ENCODE results near the gene IMMP2L. TPM values are rescaled to one million over a fixed set of nuclear protein-coding genes. Genes with fewer than 3 reads are reported as not detected.

The IMMP2L gene
- total RNA-seq, 1 experiment from 2014 or later = 13.6 TPM

DNA sequence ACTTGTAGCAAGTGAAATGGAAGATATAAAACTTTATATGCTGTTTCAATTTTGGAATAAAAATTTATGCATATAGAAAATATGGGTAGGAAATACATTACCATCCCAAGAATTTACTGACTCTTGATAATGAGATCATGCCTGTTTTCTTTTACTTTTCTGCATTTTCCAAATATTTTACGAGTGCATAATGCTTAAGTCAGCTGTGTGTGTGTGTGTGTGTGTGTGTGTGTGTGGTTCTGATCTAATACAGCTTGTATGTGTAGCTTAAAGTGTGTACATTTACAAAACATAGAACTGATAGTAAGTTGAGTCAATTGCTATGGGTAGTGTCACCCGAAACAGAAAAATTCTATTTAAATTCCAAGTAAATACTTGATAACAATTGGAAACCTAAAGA, 787.2 kb downstream of the IMMP2L start:
- Mint-ChIP-seq H3K4me3 (no peak overlapping the region), H3K9me3 (no peaks in the 10 kb centered on the region), H3K27me3 (ENCODE audit: low read depth) (no peaks in the 10 kb centered on the region), H3K27ac (no peak overlapping the region), H3K4me1 (0 out of 2 replicates have a peak, but pooled peaks cover 6% of the 10 kb centered on the region), H3K36me3 (no peaks in the 10 kb centered on the region)
- TF ChIP-seq, protein P1, sequence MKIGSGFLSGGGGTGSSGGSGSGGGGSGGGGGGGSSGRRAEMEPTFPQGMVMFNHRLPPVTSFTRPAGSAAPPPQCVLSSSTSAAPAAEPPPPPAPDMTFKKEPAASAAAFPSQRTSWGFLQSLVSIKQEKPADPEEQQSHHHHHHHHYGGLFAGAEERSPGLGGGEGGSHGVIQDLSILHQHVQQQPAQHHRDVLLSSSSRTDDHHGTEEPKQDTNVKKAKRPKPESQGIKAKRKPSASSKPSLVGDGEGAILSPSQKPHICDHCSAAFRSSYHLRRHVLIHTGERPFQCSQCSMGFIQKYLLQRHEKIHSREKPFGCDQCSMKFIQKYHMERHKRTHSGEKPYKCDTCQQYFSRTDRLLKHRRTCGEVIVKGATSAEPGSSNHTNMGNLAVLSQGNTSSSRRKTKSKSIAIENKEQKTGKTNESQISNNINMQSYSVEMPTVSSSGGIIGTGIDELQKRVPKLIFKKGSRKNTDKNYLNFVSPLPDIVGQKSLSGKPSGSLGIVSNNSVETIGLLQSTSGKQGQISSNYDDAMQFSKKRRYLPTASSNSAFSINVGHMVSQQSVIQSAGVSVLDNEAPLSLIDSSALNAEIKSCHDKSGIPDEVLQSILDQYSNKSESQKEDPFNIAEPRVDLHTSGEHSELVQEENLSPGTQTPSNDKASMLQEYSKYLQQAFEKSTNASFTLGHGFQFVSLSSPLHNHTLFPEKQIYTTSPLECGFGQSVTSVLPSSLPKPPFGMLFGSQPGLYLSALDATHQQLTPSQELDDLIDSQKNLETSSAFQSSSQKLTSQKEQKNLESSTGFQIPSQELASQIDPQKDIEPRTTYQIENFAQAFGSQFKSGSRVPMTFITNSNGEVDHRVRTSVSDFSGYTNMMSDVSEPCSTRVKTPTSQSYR (CRISPR knock-in tag; IDR thresholded peaks at IDR 0.05) = no peak
- TF ChIP-seq TCF7 (CRISPR knock-in tag; IDR thresholded peaks at IDR 0.05; ENCODE audit: low read depth) = no peak
- TF ChIP-seq, protein P2, sequence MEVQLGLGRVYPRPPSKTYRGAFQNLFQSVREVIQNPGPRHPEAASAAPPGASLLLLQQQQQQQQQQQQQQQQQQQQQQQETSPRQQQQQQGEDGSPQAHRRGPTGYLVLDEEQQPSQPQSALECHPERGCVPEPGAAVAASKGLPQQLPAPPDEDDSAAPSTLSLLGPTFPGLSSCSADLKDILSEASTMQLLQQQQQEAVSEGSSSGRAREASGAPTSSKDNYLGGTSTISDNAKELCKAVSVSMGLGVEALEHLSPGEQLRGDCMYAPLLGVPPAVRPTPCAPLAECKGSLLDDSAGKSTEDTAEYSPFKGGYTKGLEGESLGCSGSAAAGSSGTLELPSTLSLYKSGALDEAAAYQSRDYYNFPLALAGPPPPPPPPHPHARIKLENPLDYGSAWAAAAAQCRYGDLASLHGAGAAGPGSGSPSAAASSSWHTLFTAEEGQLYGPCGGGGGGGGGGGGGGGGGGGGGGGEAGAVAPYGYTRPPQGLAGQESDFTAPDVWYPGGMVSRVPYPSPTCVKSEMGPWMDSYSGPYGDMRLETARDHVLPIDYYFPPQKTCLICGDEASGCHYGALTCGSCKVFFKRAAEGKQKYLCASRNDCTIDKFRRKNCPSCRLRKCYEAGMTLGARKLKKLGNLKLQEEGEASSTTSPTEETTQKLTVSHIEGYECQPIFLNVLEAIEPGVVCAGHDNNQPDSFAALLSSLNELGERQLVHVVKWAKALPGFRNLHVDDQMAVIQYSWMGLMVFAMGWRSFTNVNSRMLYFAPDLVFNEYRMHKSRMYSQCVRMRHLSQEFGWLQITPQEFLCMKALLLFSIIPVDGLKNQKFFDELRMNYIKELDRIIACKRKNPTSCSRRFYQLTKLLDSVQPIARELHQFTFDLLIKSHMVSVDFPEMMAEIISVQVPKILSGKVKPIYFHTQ (CRISPR knock-in tag; IDR thresholded peaks at IDR 0.05) = no peak
- ATAC-seq = no peak
- ChIA-PET CTCF (no interaction called here), POLR2A (no interaction called here)
- DNase-seq (ENCODE audit: low spot score) = no peak

DNA sequence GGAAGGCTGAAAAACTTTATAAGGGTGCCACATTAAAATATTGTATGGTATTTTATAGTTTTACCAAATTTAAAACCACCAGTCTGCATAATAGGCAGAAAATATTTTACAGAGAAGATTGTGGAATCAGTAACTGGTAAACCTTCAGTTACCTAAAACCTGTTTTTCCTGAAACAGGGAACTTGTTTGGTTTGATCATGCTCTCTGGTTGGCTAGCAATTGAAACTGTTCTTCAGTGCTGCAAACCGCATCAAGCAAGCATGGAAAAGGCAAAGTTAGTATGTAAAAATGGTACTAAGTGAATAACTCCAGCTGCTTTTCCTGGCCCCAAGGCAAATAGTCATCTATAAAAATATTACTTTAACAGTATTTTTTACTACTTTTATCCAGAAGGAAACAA, 788.2 kb downstream of the IMMP2L start:
- no peaks in the 10 kb centered on the region for H3K9me3 Mint-ChIP-seq
- H3K27me3 Mint-ChIP-seq (ENCODE audit: low read depth) = no peaks in the 10 kb centered on the region
- no peaks in the 10 kb centered on the region for H3K36me3 Mint-ChIP-seq
- ATAC-seq (no peak), DNase-seq (ENCODE audit: low spot score) (no peak)
- H3K4me3 Mint-ChIP-seq = no peak overlapping the region
- TF ChIP-seq ELF4 (CRISPR knock-in tag; IDR thresholded peaks at IDR 0.05; ENCODE audit: low read depth) (no peak), ZNF121 (CRISPR knock-in tag; IDR thresholded peaks at IDR 0.05) (no peak), KAT7 (CRISPR knock-in tag; IDR thresholded peaks at IDR 0.05; ENCODE audit: borderline replicate concordance) (no peak), EMX1 (CRISPR knock-in tag; IDR thresholded peaks at IDR 0.05) (no peak), CREB1 (CRISPR knock-in tag; IDR thresholded peaks at IDR 0.05) (no peak), ZNF416 (CRISPR knock-in tag; IDR thresholded peaks at IDR 0.05) (no peak), NFE2L1 (CRISPR knock-in tag; IDR thresholded peaks at IDR 0.05) (no peak), ZNF138 (CRISPR knock-in tag; conservative IDR thresholded peaks at IDR 0.05) (no peak), ZNF317 (CRISPR knock-in tag; IDR thresholded peaks at IDR 0.05; ENCODE audit: borderline replicate concordance, low read depth) (no peak), ETV6 (CRISPR knock-in tag; IDR thresholded peaks at IDR 0.05) (no peak), NFATC4 (CRISPR knock-in tag; IDR thresholded peaks at IDR 0.05) (no peak), NFYB (CRISPR knock-in tag; conservative IDR thresholded peaks at IDR 0.05; ENCODE audit: low read depth) (no peak), GABPB1 (CRISPR knock-in tag; IDR thresholded peaks at IDR 0.05) (no peak), SOX15 (CRISPR knock-in tag; IDR thresholded peaks at IDR 0.05) (no peak), SMAD4 (CRISPR knock-in tag; IDR thresholded peaks at IDR 0.05) (no peak), SMAD3 (CRISPR knock-in tag; IDR thresholded peaks at IDR 0.05; ENCODE audit: borderline replicate concordance) (no peak)
- TF ChIP-seq, protein P3, sequence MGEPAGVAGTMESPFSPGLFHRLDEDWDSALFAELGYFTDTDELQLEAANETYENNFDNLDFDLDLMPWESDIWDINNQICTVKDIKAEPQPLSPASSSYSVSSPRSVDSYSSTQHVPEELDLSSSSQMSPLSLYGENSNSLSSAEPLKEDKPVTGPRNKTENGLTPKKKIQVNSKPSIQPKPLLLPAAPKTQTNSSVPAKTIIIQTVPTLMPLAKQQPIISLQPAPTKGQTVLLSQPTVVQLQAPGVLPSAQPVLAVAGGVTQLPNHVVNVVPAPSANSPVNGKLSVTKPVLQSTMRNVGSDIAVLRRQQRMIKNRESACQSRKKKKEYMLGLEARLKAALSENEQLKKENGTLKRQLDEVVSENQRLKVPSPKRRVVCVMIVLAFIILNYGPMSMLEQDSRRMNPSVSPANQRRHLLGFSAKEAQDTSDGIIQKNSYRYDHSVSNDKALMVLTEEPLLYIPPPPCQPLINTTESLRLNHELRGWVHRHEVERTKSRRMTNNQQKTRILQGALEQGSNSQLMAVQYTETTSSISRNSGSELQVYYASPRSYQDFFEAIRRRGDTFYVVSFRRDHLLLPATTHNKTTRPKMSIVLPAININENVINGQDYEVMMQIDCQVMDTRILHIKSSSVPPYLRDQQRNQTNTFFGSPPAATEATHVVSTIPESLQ (CRISPR knock-in tag; IDR thresholded peaks at IDR 0.05) = no peak
- TF ChIP-seq, protein P4, sequence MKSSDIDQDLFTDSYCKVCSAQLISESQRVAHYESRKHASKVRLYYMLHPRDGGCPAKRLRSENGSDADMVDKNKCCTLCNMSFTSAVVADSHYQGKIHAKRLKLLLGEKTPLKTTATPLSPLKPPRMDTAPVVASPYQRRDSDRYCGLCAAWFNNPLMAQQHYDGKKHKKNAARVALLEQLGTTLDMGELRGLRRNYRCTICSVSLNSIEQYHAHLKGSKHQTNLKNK (CRISPR knock-in tag; IDR thresholded peaks at IDR 0.05) = no peak
- TF ChIP-seq, protein P5, sequence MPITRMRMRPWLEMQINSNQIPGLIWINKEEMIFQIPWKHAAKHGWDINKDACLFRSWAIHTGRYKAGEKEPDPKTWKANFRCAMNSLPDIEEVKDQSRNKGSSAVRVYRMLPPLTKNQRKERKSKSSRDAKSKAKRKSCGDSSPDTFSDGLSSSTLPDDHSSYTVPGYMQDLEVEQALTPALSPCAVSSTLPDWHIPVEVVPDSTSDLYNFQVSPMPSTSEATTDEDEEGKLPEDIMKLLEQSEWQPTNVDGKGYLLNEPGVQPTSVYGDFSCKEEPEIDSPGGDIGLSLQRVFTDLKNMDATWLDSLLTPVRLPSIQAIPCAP (CRISPR knock-in tag; IDR thresholded peaks at IDR 0.05) = no peak
- TF ChIP-seq, protein P6, sequence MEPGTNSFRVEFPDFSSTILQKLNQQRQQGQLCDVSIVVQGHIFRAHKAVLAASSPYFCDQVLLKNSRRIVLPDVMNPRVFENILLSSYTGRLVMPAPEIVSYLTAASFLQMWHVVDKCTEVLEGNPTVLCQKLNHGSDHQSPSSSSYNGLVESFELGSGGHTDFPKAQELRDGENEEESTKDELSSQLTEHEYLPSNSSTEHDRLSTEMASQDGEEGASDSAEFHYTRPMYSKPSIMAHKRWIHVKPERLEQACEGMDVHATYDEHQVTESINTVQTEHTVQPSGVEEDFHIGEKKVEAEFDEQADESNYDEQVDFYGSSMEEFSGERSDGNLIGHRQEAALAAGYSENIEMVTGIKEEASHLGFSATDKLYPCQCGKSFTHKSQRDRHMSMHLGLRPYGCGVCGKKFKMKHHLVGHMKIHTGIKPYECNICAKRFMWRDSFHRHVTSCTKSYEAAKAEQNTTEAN (CRISPR knock-in tag; IDR thresholded peaks at IDR 0.05) = no peak
- H3K27ac Mint-ChIP-seq = no peak overlapping the region
- 0 out of 2 replicates have a peak, but pooled peaks cover 6% of the 10 kb centered on the region for H3K4me1 Mint-ChIP-seq
- ChIA-PET POLR2A (no interaction called here), CTCF (no interaction called here)

Data from WTC11 (cell line).